Activated CD4-positive, alpha-beta T cell treated with anti-CD3 and anti-CD28 coated beads, Interleukin-2, amount 50 U/mL, for 16 hours (primary cell): ENCODE results near the gene TMEM43.
"Not testable (repeated sequence)": the region's sequence is repeated elsewhere in the genome, so short reads cannot be mapped to it uniquely, and the experiment has no call there.

Experiments used
- DNase-seq: peaks from one replicate; pipeline ENCODE4 v3.0.0-alpha.2; 2020

TMEM43 gene, protein sequence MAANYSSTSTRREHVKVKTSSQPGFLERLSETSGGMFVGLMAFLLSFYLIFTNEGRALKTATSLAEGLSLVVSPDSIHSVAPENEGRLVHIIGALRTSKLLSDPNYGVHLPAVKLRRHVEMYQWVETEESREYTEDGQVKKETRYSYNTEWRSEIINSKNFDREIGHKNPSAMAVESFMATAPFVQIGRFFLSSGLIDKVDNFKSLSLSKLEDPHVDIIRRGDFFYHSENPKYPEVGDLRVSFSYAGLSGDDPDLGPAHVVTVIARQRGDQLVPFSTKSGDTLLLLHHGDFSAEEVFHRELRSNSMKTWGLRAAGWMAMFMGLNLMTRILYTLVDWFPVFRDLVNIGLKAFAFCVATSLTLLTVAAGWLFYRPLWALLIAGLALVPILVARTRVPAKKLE

DNA sequence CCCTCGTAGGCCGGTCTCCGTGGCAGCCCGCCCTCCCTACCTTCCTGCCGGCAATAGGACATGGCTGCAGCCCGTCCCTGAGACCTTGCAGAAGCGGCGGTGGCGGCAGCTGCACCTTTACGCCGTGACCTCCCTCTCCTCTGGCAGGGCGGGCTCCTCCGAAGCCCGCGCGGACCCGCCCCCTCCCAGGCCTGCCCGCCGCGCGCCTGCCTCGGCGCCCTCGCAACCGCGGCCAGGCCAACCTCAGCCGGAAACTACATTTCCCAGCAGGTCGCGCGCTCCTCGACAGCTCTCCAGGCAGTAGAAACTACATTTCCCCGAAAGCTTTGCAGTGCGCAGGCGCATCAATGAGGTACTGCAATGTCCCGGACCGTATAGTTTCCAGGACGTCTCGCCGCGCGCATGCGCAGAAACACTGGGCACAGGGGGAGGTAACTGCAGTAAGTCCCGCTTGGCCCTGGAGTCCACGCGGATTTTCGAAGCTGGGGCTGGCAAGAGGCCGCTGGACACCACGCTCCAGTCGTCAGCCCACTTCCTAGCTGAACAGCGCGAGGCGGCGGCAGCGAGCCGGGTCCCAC is at the start of gene TMEM43, which contains the start of gene CHCHD4:
TSS of gene TMEM43 (plus strand) at position 438 of the 578 bp plus-strand sequence. CDS start 142 bp downstream, outside the sequence.
TSS of gene CHCHD4 (minus strand) at position 256 of the 578 bp plus-strand sequence. CDS start at position 62, 194 bp downstream.
- DNase-seq: peak; percentile 99

DNA sequence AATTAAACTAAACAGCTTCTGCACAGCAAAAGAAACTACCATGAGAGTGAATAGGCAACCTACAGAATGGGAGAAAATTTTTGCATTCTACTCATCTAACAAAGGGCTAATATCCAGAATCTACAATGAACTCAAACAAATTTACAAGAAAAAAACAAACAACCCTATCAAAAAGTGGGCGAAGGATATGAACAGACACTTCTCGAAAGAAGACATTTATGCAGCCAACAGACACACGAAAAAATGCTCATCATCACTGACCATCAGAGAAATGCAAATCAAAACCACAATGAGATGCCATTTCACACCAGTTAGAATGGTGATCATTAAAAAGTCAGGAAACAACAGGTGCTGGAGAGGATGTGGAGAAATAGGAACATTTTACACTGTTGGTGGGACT is 49.6 kb upstream of the TMEM43 start:
- not testable (repeated sequence) for DNase-seq

DNA sequence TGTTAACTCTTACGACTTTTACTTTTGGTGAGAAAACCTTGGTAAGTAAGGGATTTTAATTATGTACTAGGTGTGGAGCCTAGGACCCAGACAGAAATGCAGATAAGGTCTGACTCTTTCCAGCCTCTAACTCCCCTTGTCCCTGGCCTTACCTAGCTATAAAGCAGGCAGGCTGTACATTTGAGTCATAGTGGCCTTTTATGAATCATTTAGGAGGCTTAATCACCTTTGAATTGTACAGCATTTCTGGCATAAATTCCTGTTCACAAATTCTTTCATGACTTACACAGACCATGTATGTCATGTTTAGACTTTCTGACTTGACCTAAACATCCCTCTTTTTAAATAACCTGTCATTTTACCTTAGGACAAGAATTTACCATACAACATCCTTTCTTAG is 47.5 kb upstream of the TMEM43 start:
- no peak for DNase-seq

DNA sequence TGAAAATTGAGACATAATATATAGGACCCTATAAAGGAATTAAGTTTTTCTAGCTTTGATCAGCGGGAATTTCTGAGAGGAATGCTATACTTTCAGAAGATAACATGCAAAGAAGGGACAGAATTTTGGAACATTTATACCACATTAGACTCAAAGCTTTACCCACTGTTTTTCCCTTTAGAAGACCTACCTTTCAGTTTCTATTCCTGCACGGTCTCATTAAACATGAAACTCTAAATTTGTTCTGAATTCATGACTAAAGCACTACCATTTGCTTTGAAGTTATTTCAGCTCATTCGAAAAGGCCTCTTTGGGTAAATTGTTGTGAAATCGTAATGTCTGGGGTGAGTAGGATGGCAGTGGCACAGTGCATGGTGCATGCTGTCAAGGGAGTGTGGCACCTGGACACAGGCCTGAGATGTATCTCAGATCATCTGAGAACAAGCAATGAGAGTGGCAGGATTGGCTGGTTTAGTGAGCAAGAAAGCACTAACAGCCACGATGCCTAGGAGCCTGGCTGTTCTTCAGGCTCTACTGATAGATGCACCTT is 42.7 kb upstream of the TMEM43 start:
- peak; percentile 27 for DNase-seq

DNA sequence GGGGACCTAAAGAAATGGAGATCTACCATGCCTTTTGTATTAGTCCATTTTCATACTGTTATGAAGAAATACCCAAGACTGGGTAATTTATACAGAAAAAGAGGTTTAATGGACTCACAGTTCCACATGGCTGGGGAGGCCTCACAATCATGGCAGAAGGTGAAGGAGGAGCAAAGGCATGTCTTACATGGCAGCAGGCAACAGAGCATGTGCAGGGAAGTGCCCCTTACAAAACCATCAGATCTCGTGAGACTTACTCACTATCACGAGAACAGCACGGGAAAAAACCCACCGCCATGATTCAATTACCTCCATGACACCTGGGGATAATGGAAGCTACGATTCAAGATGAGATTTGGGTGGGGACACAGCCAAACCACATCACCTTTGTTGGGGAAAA is 37.4 kb upstream of the TMEM43 start:
- not testable (repeated sequence) for DNase-seq

DNA sequence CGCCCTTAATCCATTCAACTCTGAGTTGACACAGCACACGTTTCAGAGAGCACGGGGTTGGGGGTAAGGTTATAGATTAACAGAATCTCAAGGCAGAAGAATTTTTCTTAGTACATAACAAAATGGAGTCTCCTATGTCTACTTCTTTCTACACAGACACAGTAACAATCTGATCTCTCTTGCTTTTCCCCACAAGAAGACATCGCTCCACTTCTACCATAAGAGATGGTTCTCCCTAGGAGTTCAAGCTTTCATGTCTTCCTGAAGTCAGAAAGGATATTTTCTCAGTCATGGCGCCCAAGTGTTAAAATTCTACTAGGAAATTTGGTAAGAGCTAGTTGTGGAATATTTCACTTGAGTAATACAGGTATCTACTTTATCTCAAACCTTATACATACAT is 32.9 kb upstream of the TMEM43 start:
- DNase-seq: not testable (repeated sequence)

DNA sequence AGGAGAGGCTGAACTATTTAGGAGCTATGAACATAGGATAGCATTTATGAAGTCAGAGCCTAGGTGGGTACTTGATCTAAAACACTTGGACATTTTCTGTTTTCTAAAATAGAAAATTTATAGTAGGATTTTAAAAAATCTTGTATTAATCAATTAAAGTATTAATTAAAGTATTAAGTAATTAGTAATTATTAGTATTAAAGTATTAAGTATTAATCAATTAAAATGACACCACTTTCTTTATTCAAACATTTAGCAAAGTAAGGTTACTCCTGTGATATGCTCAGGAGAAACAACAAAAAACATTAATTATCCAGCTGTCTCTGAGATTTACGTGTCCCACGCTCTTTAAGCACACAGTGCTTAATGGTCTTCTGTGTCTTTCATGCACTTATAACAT is 32.4 kb upstream of the TMEM43 start:
- no peak for DNase-seq

DNA sequence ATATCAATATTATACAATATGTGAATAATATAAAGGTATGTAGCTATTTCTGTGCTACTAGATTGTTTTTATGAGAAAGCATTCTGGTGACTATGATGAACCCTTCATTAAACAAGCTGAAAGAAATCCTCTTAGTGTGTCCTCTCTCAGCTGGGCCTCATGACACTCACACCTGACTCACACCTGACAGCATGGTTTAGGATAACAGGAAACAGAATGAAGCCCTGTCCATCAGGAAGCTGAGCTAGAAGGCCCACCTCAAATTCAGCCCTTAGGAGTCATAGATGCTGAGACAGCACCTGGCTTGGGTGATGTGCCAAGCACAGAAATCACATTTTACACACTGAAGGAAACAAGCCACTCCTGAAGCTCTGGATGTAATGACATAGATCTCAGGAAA is 31.0 kb upstream of the TMEM43 start:
- DNase-seq: no peak

DNA sequence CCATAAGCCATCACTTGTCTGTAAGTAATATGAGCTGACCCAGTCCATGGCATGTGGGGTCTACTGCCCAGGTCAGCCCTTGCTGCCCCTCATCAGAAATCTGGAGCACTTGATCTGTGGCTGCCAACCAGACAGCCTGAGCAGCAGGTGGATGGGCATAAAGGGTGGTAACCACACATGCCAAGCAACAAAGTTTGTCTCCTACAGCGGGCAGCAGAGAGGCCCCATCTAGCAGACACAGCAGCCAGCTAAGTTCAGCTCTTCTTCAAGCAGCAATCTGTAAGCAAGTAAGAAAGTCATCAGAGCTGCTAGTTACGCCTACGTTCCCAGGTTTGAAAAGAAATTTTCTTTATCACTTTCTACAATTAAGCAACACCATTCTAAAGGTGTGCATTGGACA is 28.1 kb upstream of the TMEM43 start:
- no peak for DNase-seq

DNA sequence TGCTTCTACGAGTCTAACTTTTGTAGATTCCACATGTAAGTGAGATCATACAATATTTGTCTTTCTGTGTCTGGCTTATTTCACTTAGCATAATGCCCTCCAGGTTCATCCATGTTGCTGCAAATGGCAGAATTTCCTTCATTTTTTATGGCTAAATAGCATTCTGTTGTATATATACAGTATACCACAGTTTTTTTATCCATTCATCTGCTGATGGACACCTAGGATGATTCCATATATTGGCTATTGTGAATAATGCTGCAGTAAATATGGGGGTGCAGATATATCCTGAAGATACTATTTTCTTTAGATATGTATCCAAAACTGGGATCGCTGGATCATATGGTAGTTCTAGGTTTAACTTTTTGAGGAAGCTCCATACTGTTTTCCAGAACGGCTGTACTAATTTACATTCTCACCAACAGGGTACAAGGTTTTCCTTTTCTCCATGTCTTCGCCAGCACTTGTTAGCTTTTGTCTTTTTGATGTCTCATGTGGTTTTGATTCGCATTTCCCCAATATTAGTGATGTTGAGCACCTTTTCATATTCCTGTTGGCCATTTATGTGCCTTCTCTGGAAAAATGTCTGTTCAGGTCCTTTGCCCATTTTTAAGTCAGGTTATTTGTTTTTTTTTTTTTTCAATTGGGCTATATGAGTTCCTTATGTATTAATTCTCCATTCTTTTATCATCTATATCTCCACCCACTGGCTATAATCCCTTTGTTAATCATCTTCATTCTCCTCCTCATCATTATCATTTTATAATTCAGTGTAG is 27.0 kb upstream of the TMEM43 start:
- no peak for DNase-seq

DNA sequence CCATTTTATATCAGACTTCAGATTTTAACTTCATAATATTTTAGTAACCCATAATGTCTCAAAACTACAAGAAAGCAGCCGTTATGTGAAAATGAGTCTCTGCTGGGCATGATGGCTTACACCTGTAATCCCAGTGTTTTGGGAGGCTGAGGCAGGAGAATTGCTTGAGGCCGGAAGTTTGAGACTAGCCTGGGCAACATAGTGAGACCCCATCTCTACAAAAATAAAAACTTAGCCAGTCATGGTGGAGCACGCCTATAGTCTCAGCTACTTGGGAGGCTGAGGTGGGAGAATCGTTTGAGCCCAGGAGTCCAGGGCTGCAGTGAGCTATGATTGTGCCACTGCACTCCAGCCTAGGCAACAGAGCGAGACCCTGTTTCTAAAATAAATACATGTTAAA is 15.0 kb upstream of the TMEM43 start:
- DNase-seq: not testable (repeated sequence)

DNA sequence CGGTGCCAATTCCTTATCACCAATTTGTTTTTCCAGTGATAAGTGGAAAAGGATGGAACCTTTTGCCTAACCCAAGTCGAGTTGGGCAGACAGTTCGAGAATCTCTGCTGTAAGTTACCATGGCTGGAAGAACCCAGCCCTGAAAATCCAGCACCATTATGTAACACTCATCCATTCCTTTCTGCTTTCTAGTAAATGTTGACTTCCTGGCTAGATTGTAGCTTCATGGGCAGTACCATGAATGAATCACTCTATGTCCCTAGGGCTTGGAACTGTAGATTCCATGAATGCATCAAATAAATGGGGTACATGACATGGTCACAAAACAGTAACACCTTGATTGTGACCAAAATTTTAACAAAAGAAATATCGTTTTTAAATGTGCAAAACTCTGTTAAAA is 14.2 kb upstream of the TMEM43 start:
- no peak for DNase-seq

DNA sequence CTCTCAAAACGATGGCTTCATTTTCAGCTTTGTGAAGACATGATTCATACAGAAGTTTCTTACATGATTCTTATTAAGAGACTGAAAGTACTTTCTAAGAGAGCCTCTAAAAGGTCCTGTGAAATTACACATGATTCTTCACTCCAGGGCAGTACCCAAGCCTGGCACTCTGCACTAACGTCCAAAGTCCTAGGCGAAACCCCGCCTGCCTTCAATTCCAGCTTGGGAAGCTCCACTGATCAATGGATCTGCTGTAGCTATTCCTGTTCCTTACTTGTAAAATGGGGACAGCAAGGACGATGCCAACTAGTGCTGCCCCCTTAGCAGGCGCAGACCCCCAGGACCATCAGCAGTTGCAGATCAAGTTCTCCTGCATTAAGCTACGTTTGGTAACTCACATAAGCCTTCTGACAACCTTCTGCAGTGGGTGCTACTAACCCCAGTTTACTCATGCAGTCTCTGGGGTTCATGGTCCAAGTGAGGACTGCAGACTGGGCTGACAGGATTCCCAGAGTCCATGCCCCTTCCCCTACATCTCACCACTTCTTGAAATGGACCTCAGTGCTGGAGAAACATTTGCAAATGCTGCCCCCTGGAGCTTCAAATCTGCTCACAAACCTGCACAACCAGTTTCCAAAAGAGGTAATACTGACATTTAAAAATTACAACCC is 10.8 kb upstream of the TMEM43 start:
- no peak for DNase-seq

DNA sequence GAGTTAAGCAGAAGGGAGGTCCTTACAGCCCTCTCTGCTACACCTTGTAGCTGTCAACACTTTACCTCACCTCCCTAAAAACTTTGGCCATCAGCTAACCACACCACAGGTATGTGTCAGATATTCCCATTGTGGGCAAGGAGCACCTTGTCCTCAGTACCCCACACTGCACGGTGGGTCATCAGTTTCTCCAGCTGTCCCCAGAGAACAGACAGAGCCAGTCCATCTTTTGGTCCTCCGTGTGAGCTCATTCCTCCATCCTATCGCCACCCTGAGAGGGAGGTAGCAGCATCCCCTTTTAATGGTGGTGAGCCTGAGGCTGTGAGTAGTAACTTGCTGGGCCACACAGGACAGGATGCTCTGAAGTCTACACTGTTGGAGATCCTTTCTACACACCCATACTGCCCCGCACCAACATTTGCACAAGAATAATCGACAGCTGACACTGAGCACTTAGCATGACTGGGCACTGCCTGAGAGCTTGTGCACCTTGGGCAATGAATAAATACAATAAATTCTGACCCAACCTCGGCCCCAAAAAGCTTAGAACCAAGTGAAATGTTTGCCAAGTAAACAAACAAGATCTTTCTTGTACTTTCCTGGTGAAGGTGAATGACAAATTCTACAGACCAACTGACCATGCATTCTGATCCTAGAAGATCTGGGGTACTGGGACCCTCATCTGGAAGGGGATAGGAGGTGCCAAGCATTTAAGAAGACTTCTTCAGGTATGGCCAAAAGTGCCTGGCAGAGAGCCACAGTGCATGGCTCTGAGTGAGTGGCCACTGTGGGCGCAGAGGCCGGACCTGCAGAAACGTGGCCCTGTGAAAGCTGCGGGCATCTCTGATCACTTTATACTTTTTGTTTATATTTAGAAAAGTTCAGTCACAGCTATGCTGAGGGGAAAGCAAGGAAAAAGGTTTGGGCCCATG is 7.1 kb upstream of the TMEM43 start:
- no peak for DNase-seq

DNA sequence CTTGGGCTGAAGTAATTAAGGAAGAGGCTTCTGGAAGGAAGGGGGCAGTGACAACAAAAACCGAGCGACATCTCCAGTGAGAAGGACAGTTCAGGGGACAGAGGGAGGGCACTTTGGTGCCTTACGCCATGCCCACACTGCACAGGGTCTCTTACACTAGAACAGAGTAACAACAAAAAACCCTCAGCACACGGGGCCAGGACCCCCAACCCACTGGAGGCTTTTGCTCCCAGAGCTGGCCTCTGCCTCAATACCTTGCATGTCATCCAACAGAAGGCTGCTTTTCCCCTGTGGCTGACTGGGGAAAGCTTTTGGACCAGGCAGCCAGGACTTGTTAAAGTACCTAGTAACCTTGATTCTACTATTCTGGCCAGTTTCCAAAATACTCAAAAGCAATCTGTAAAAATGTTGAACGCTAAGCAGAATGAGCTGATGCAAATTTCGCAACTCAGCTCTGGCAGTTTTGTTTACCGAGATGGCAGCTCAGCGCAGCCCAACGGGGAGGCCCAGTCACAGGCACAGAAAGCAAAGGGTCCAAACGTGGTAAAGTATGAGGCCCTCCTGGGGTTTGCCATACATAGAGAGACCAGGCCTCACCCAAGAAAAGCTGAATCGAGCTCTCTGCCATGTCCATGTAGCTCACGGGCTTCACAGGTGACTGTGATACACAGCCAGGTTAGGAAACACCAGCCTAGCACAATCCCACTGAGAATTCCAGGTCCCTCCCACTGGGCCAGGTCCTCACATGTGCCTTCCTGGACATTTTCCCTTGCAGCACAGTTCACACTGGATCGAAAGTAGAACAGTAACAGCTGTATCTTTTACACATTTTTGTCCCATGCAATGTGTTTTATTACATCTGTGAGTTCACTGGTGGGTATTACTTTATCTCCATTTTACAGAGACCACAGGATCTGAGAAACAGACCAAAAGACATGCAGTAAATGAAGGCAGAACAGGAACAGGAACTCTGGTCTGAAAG is 6.2 kb upstream of the TMEM43 start:
- DNase-seq: no peak

DNA sequence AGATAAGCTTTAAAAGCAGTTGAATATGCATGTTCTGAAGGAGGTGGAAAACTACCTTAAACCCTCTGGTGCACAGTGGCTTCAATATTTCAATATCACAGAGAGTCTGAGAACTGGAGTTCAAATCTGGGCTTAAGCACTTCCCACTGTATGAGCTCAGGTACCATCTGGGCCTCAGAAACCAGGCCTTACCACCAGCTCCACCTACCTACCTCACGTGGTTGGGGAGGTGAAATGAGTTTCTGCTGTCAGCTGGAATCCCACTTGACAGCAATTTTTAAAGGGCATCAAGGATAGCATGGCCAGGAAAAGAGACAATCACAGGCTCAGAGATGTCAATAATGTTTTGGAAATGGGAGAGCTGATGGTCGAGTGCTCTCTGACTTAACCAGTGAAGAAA is 5.2 kb upstream of the TMEM43 start:
- DNase-seq: no peak

DNA sequence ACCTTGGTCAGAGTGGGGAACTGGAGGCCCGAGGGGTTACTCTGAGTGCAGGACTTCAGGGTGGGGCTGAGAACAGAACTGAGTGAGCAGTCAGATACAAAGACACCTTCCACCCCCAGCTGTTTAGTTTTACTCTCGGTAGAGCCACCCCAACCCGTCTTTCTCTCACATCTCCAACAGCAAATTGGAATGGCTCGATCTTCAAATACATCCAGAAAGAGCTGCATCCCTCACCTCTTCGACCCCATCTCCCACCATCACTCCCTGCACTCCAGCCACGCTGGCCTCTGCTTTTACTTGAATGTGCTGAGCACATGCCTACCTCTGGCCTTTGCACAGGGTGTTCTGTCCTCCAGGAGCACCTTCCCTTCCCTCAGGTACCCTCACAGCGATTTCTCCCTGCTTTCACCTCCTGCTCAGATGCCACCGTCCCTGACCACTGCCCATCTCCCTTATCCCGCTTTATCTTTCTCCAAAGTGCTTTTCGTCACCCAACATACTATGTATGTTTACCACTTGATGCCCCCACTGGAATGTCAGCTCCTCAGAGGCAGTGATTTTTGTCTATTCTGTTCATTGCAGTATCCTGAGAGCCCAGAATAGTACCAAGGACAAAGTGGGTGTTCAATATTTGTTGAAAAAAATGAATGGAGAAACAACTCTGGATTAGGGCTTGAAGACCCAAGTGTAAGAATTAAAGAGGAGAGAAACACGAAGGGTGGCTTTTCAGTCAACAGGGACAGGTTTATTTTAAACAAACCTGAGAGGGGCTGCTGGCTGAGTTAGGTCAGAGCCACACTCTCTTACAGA is 4.5 kb upstream of the TMEM43 start:
- no peak for DNase-seq

DNA sequence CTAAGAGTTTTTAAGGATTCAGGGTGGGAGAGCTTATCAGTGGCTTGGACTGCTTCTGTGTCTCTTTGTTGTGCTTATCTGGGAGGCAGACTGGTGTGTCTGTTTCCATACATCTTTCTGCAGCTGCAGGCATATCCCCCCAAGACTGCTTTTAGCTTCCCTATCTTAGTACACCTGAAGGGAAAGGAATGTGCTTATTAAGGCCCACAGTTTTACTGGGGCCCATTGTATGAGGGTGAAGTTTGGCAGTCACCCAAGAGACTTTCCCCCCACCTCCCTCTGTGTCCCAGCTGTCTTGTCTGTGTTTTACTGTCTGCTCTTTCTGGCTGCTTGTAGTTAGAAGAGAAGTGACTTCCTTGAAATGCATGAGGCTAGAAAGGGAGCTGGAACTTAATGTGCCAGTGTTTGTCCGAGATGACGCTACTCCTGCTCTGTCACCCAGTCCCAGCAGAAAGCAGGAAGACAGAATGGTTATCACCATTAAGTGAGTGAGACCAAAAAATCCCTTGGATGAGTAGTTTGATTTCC is 3.9 kb upstream of the TMEM43 start:
- not testable (repeated sequence) for DNase-seq

DNA sequence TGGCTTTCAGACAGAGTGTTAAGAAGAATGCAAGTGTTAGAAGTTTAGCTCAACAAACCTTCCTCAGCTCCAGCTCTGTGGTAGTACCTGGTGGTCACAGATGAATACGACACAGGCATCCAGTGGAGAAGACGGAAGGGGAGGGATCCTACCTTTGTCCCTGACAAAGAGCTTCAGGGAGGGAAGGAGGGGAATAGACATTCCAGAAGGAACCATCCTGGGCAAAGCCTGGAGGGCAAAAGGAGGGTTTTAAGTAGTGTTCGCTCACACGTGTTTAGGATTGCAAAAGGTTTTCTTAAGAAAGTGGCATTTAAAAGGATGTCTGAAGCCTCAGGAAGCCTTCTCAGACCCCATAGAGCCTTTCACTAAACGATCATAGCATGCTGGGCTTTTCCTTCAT is 3.0 kb upstream of the TMEM43 start:
- DNase-seq: no peak
